Measurements from ENCODE around the gene POLD1.

DNA sequence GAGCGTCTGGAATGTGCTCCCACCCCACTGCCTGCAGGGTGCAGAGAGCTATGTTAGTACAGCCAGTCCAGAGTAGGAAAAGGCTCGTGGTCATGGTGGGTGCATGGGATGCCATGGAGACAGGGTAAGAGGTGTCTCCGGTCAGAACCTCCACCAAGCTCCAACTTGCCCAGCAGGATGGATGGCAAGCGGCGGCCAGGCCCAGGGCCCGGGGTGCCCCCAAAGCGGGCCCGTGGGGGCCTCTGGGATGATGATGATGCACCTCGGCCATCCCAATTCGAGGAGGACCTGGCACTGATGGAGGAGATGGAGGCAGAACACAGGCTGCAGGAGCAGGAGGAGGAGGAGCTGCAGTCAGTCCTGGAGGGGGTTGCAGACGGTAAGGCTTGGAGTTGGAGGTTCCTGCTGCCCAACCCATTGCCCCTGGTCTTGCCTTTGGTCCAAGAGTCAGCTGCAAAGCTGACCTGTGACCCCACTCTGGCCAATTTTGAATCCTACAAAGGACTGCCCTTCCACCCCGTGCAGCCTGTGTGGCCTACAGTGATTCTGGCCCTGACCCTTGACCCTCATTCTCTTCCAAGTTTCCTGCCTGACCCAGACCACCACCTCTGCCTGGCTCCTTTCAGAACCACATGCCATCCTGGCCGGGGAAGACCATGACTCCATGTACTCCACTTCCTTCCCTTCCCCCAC lies 14.7 kb downstream of the POLD1 start:
- TF ChIP-seq, protein P1, sequence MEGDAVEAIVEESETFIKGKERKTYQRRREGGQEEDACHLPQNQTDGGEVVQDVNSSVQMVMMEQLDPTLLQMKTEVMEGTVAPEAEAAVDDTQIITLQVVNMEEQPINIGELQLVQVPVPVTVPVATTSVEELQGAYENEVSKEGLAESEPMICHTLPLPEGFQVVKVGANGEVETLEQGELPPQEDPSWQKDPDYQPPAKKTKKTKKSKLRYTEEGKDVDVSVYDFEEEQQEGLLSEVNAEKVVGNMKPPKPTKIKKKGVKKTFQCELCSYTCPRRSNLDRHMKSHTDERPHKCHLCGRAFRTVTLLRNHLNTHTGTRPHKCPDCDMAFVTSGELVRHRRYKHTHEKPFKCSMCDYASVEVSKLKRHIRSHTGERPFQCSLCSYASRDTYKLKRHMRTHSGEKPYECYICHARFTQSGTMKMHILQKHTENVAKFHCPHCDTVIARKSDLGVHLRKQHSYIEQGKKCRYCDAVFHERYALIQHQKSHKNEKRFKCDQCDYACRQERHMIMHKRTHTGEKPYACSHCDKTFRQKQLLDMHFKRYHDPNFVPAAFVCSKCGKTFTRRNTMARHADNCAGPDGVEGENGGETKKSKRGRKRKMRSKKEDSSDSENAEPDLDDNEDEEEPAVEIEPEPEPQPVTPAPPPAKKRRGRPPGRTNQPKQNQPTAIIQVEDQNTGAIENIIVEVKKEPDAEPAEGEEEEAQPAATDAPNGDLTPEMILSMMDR (IDR thresholded peaks at IDR 0.05 in 8 of 11, conservative IDR thresholded peaks at IDR 0.05 in 3 of 11) = no peak
- TF ChIP-seq POLR2AphosphoS5 (IDR thresholded peaks at IDR 0.05) = no peak
